T-helper 2 cell (primary cell): Measurements from ENCODE around the gene TINAGL1.
A peak's percentile ranks its signal among the peaks of the same experiment; 100 is the strongest.

ENCODE experiments used
- DNase-seq, 5 experiments: peaks; one replicate each; pipeline versions ENCODE4 v3.0.0 to v3.0.0-alpha.2; 2012 to 2022

The TINAGL1 gene

DNA sequence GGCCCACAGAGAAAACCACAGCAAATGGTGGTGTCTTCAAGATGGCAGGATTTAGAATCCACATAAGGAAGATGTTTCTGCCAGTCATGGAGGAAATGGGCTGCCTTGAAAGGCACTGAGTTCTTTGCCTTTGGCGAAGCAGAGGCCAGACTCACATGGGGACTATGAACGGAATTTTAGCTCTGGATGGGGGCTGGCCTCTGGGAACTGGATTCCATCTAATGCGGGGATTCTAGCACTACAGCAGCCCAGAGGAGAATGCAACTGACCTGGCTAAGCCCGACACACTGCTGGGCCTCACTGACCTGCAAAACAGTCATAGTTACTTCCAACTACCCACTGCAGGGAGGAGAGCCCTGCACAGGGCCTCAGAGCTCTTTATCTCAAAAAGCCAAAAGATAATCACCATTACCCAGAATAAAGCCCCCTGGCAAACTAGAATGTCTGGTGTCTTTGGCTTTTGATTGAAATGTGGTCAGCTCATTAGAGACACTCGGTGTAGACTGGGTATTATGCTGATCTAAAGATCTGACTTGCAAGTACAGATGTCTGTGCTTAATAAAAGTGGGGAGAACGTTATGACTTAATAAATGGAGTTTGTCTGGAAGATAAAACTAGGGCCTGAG lies 52.7 kb downstream of the TINAGL1 start:
- DNase-seq: no peak

DNA sequence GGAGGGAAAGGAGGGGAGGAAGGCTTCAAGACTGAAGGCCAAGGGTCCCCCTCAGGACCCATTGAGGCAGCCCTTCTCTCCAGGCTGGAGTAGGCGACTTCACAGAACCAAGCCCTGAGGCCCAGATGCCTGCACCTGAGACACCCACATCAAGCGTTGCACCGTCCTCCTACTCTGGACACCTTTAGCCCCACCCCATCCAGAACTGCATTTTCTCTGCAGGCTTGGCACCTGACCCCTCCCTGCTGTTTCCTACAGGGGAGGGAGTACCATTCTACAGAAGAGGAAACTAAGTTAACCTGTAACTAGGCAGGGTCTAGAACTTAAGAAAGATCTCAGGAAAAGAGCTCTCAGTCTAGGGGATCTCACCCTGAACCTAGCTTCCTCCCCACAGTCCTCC lies 56.3 kb downstream of the TINAGL1 start:
- no peak for DNase-seq

DNA sequence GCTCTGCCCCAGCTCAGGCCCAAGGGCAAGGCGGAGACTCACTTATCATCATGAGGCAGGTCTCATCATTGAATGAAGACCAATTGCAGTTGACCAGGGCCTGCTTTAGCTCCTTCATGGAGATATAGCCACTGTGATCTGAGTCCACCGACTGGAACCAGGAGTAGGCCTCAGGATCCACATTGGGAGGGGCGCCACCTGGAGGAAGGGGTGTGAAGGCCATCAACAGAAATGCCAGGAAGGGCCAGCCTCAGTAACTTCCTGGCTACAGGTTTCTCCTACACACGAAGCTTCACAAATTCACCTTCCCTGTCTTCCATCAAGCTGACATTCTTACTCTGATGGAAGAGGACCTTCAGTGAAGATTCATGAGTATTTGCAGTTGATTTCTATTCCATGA lies 56.8 kb downstream of the TINAGL1 start:
- peak in 1 of 5 experiments; percentile 24 for DNase-seq
